Adipose tissue (tissue), 3 donors: Measurements from ENCODE around the gene PXMP4. TPM values are rescaled to one million over a fixed set of nuclear protein-coding genes. Genes with fewer than 3 reads are reported as not detected.
"Not testable (repeated sequence)": the region's sequence is repeated elsewhere in the genome, so short reads cannot be mapped to it uniquely, and the experiment has no call there.

Experiments
- H3K27ac ChIP-seq: one replicate; pipeline ENCODE4 v1.5.1; 2013; ENCODE audit warnings: low read depth, low read length
- WGBS, 3 donors: extraction: QIAGEN DNeasy Blood & Tissue Kit; methylation state at CpG; one replicate each; pipeline ENCODE4 v1.1.7; 2013; 5-methylcytosine and 5-hydroxymethylcytosine counted together
- polyA plus RNA-seq, 3 donors: library from polyadenylated mRNA; stranded (reverse); fragments of 200-250 nt; gene quantifications; one replicate each; pipeline ENCODE4 v1.2.3, GENCODE V29; 2013
- donor health status: healthy with polysubstance abuse.
- donor health status: Bipolar disorder and iron deficiency.
- donor health status: healthy.

PXMP4 gene
- polyA plus RNA-seq, result 1 to 10 TPM; 3.1 to 4.8 (median 4.6) TPM

DNA sequence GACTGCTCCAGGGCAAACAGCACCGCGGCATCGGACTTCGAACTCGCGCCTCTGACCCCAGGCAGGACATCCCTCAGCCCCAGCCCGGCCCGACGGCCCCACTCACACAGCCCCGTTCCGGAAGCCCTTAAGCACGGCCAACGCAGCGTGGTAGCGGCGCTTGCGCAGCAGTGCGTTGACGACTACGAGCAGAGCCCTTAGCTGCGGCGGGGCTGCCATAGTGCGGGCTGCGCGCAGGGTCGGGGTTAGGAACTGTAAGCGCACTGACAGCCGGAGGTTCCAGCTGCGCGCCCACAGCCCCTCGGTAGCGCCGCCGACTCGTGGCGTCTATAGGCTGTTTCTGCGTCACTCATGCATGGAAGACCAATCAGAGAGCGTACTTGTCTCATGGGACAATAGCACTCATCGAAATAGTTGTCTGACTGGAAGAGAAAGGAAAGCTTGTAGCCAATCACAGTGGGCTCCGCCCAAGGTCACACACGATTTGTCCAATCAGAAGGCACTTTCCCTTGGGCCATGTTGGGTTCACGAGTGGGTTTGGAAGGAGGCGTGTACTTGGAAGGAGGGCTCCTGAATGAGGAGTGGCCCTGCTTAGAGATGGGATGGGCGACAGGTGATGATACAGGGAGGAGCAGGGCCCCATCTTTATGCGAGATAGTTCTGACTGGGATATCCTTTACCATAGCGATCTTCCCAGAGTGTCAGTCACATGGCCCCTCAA, at the start of gene PXMP4:
Gene PXMP4, minus strand, starts transcription at position 322 of the 721 bp plus-strand sequence. Its CDS starts 103 bp downstream, at position 219.
- WGBS, 3 donors, result 2 to 3% (median 3%) methylated on average over 46 of the region's 46 CpGs
- no peak within 1 kb of the TSS for H3K27ac ChIP-seq

- 86 to 90% (median 89%) methylated on average over 4 of the region's 4 CpGs for WGBS, 3 donors
Observed at GRCh38 chr20:33769043-33769442, 48.9 kb upstream of the PXMP4 start.

GRCh38 chr20:33767777-33768138, 47.6 kb upstream of the PXMP4 start:
- H3K27ac ChIP-seq, result no peak overlapping the region
- WGBS, 3 donors, result 95 to 98% (median 96%) methylated on average over 2 of the region's 2 CpGs

More at GRCh38 chr20:33769043-33769442, 48.9 kb upstream of the PXMP4 start:
- no peak overlapping the region for H3K27ac ChIP-seq

DNA sequence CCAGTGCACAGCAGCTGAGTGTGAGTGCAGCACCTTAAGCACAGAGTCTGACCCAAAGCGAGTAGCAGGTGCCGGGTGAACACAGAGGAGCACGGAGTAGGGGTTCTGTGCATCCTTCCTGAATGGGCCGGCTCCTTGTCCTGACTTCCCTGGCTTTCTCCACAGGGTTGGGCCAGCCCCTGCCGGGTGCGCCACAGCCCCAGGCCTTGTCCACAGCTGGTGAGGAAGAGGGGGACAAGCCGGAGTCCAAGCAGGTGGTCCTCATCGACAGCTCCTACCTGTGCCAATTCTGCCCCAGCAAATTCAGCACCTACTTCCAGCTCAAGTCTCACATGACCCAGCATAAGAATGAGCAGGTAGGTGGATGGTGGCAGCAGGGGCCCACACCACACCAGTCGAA, 46.6 kb upstream of the PXMP4 start:
- no peak overlapping the region for H3K27ac ChIP-seq
- 95% methylated on average over 9 of the region's 9 CpGs for WGBS, 3 donors

GRCh38 chr20:33765592-33765991, 45.5 kb upstream of the PXMP4 start:
- no peak overlapping the region for H3K27ac ChIP-seq
- WGBS, 3 donors, result 92 to 95% (median 94%) methylated on average over 5 of the region's 5 CpGs

- 82 to 91% (median 84%) methylated on average over 2 of the region's 2 CpGs for WGBS, 3 donors
Observed at GRCh38 chr20:33765099-33765498, 45.0 kb upstream of the PXMP4 start.

GRCh38 chr20:33761698-33762250, 41.7 kb upstream of the PXMP4 start:
- WGBS, 3 donors, result 93 to 95% (median 94%) methylated on average over 13 of the region's 13 CpGs

More at GRCh38 chr20:33765099-33765498, 45.0 kb upstream of the PXMP4 start:
- H3K27ac ChIP-seq, result no peak overlapping the region

DNA sequence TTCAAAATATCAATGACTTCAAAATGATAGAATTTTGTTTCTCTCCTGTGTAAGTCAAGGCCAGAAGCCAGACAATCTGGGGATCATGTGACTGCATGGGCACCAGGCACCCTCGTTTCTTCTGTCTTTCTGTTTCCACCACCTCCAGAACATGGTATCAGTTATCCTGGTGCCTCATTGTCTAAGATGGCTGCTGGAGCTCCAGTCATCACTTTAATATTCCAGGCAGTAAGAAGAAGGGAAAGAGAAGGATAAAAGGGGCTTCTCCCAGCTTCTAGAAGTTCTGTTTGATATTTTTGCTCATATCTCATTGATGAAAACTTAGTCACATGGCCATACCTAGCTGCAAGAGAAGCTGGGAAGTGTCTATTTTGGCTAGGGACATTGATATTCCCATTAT, 37.3 kb upstream of the PXMP4 start:
- WGBS, 3 donors, result 82 to 100% (median 88%) methylated on average over 1 of the region's 1 CpG
- no peak overlapping the region for H3K27ac ChIP-seq

More at GRCh38 chr20:33761698-33762250, 41.7 kb upstream of the PXMP4 start:
- no peak overlapping the region for H3K27ac ChIP-seq

DNA sequence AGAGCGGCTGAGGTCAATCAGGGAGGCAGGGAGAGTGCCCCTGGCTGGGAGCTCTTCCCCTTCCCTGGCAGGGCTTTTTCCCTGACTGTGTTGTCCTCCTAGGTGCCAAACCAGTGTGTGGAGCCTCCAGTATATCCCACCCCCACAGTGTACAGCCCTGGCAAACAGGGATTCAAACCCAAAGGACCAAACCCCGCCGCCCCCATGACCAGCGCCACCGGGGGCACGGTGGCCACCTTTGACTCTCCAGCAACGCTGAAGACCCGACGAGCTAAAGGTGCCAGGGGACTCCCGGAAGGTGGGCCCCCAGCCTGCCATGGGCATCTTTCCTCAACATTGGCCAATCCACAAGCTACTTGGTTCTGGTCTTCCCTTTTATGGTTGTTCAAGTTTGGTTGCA, 36.9 kb upstream of the PXMP4 start:
- 98 to 99% (median 99%) methylated on average over 10 of the region's 10 CpGs for WGBS, 3 donors
- H3K27ac ChIP-seq, result no peak overlapping the region

DNA sequence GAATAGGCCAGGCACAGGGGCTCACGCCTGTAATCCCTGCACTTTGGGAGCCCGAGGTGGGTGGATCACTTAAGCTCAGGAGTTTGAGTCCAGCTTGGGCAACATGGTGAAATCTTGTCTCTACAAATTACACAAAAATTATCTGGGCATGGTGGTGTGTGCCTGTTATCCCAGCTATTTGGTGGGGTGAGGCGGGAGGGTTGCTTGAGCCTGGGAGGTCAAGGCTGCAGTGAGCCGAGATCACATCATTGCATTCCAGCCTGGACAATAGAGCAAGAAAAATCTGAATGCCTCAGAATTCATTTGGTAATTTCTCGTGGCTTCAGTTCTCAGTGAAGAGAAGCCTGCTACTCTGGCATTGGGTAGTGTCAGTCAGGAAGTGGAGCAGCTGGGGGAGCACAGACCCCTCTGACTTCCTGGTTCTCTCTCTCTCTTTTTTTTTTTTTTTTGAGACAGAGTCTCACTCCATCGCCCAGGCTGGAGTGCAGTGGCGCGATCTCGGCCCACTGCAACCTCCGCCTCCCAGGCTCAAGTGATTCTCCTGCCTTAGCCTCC, 35.9 kb upstream of the PXMP4 start:
- WGBS, 3 donors, result 83 to 86% (median 86%) methylated on average over 10 of the region's 10 CpGs
- H3K27ac ChIP-seq, result not testable (repeated sequence)

DNA sequence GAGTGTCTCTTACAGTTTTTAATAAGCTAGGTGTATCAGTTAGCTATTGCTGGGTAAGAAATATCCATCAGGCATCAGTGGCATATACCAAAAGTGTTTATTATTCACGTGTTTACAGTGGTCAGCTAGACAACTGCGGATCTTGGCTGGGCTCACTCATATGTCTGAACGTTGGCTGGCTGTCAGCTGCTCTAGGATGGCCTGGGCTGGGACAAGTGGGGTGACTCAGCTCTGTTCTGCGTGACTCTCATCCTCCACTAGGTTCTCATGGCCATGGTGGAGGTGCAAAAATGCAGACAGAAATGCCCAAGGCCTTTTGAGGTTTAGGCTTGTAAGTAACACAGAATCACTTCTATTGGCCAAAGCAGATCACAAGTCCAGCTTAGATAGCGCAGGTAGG, 33.7 kb upstream of the PXMP4 start:
- 90 to 94% (median 93%) methylated on average over 5 of the region's 5 CpGs for WGBS, 3 donors
- H3K27ac ChIP-seq, result no peak overlapping the region

DNA sequence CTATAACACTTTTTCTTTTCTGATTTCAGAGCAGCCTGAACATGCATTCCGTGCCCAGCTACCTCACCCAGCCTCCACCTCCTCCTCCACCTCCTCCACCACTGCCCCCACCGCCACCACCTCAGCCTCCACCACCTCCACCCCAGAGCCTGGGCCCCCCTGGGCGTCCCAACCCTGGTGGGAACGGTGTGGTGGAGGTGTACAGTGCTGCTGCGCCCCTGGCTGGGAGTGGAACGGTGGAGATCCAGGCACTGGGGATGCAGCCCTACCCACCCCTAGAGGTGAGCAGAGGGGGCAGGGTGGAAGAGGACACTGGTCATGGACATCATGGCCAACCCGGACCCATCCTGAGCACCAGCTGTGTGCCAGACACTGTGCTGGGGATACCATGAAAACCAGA, 33.0 kb upstream of the PXMP4 start:
- H3K27ac ChIP-seq, result no peak overlapping the region
- WGBS, 3 donors, result 92 to 95% (median 94%) methylated on average over 7 of the region's 7 CpGs

DNA sequence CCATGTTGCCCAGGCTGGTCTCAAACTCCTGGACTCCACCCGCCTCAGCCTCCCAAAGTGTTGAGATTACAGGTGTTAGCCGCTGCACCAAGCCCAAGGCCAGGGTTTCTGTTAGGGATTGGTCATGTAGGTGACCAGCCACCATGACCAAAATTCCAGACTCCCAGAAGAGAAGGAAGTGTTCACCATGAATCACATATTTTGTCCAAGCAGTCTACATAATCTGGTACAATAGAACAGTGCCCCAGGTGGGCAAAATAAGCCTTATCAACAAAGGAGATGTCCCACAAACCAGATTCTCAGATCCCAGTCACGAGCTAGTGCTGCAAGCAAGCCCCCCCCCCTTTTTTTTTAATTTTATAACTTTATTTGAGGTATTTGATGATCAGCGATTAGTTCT, 31.7 kb upstream of the PXMP4 start:
- H3K27ac ChIP-seq, result no peak overlapping the region
- 94 to 97% (median 95%) methylated on average over 4 of the region's 4 CpGs for whole genome bisulfite sequencing, 3 donors

DNA sequence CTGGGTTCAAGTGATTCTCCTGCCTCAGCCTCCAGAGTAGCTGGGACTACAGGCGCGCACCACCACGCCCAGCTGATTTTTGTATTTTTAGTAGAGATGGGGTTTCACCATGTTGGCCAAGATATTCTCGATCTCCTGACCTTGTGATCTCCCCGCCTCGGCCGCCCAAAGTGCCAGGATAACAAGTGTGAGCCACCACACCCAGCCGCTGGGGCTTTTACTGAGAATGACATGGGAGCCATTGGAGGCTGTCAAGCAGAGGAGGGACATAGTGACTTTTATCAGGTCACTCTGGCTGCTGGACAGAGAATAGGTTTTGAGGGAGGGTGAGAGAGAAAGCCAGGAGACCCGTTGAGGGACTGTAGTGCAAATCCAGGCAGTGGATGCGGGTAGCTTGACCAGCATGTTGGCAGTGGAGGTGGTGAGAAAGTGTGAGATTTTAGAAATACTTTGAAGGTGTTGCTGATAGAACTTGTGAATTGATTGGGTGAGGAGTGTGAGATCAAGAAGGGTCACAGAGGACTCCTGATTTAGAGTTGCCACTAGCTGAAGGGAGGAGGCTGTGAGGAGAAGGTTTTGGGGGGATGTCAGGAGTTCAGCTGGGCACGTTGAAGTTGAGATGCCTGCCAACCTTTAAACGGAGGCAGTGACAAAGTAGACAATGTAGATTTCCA, 26.4 kb upstream of the PXMP4 start:
- H3K27ac ChIP-seq, result no peak overlapping the region
- 92 to 96% (median 95%) methylated on average over 12 of the region's 12 CpGs for WGBS, 3 donors

- WGBS, 3 donors, result 94 to 96% (median 96%) methylated on average over 14 of the region's 14 CpGs
- no peak overlapping the region for H3K27ac ChIP-seq
Observed at GRCh38 chr20:33744773-33745385, 24.8 kb upstream of the PXMP4 start.

DNA sequence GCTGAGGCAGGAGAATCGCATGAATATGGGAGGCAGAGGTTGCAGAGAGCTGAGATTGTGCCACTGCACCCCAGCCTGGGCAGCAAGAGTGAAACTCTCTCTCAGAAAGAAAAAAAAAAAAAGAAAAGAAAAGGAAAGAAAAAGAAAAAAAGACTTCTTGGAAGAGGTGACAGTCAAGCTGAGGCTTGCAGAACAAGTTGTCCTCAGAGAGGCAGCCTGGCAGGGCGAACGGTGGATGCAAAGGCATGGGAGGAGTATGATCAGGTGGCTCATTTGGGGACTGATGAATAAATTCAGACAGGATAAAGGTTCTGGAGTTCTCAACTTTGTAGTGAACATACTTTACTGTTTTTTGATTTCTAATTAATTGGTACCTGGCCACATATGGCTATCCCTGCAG, 24.1 kb upstream of the PXMP4 start:
- WGBS, 3 donors, result 88 to 94% (median 93%) methylated on average over 3 of the region's 3 CpGs
- no peak overlapping the region for H3K27ac ChIP-seq

- WGBS, 3 donors, result 94 to 100% (median 94%) methylated on average over 1 of the region's 1 CpG
- H3K27ac ChIP-seq, result no peak overlapping the region
Observed at GRCh38 chr20:33740189-33740588, 20.1 kb upstream of the PXMP4 start.

- no peak overlapping the region for H3K27ac ChIP-seq
- 79 to 86% (median 85%) methylated on average over 7 of the region's 7 CpGs for WGBS, 3 donors
Observed at GRCh38 chr20:33739493-33739892, 19.4 kb upstream of the PXMP4 start.

DNA sequence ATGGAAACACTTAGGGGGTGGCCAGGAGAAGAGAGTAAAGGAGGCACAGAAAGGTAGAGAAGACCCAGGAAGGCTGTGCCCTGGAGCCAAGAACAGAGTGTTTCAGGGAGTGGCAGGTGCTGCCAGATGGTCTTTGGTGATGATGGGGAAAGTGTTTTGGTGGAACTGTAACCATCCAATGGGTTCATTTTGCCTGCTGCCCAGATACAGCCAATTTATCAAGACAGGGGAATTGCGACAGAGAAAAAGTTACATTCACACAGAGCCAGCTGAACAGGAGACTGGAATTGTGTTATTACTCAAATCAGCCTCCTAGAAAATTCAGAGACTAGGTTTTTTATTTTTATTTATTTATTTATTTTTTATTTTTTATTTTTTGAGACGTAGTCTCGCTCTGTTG, 16.9 kb upstream of the PXMP4 start:
- no peak overlapping the region for H3K27ac ChIP-seq
- WGBS, 3 donors, result 99 to 100% (median 100%) methylated on average over 3 of the region's 3 CpGs
